Left colon (tissue), 2 donors: ENCODE data around the gene TRMT10A. TPM values are rescaled to one million over a fixed set of nuclear protein-coding genes. Genes with fewer than 3 reads are reported as not detected.

Experiments used
- total RNA-seq, 2 donors: library from RNA; stranded (reverse); fragmentation: NEBNext Ultra II Directional; extraction: Animal tissue kit (Norgen Biotek cat#: 25700); gene quantifications; one replicate each; pipeline ENCODE4 v1.2.1, GENCODE V29; 2021
- donor health status: DM: no; HTN: no; CAD: no.
- donor health status: DM: yes; HTN: yes; CAD: no.

The TRMT10A gene
- total RNA-seq, 2 donors from 2014 or later: 6.5 to 7.1 TPM

Other genes with a start within 250 kb of the TRMT10A start
- gene ADH1B, start 242.6 kb downstream of the TRMT10A start, total RNA-seq: 100 to 1,000 TPM; 156 to 174 TPM
- 100 to 1,000 TPM; 259 to 373 TPM for gene ADH1C, start 211.3 kb downstream of the TRMT10A start, total RNA-seq
- gene ADH7, start 128.7 kb downstream of the TRMT10A start, total RNA-seq: not detected
- not detected for gene C4orf17, start 53.0 kb downstream of the TRMT10A start, total RNA-seq
- gene MTTP, start 10.8 kb upstream of the TRMT10A start, total RNA-seq: 1 to 10 TPM in 1 of 2 donors, not detected in 1; 1.6 TPM
- gene C4orf54, start 93.8 kb upstream of the TRMT10A start, total RNA-seq: under 1 TPM in 1 of 2 donors, not detected in 1; 0.08 TPM